ENCODE measurements around the gene QKI. TPM values are rescaled to one million over a fixed set of nuclear protein-coding genes. Genes with fewer than 3 reads are reported as not detected.

The QKI gene
- total RNA-seq, 1 experiment from 2014 or later = 59.4 TPM

DNA sequence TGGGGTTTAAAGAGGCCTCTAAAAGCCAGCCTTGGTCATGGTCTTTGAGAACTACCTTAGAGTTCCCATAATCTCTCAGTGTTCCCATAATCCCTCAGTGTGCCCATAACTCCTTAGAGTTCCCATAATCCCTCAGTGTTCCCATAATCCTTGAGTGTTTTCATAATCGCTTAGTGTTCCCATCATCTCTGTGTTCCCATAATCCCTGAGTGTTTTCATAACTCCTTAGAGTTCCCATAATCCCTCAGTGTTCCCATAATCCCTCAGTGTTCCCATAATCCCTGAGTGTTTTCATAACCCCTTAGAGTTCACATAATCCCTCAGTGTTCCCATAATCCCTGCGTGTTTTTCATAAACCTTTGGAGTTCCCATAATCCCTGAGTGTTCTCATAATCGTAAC lies 199.2 kb downstream of the QKI start:
- DNase-seq (ENCODE audit: low spot score) = no peak

DNA sequence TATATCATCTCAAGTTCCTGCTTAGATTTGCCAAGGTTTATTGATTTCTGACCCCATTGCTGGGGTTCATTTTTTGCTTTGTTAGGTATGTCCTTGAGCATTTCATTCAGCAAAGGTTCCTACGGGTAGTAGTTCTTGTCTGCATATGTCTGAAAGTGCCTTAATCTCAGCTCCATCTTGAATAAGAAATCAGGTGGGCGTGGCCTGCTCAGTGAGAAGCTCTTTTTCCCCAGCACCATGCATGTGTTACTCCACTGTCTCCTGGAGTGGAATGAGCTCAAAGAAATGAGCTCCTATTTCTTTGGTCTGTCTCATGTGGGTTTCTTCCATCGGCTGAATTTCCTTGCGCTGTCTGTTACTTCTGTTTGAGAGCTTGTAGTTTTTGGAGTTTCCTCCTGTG lies 201.9 kb downstream of the QKI start:
- DNase-seq (ENCODE audit: low spot score) = no peak

DNA sequence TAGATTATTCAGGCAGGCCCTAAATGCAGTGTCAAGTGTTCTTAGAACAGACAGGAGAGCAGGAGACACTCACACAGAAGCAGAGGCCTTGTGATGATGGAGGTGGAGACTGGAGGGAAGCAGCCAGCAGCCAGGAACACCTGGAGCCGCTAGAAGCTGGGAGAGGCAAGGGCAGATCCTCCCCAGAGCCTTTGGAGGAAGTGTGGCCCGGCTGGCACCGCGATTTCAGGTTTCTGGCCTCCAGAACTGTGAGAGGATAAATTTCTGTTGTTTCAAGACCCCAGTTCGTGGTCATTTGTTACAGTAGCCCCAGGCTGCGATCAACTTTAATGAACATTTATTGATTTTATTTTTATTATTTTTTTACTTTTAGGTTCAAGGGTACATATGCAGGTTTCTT lies 203.0 kb downstream of the QKI start:
- no peak for DNase-seq (ENCODE audit: low spot score)

DNA sequence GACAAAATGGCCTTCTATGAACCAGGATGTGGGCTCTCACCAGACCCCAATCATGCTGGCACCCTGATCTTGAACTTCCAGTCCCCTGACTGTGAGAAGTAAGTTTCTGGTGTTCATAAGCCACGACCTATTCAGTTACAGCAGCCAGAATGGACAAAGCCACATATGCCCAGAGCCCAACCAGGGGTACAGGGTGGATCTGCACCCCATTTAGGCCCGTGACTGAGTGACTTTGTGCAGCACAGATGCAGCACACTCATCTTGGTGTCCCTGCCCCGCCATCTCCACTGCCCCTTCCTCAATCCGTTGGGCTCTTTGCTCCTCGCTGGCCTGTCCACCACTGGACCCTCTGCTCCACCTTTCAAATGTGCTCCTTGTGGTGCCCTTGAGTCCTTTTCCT lies 205.6 kb downstream of the QKI start:
- DNase-seq (ENCODE audit: low spot score) = no peak

GRCh38 chr6:163620670-163621330 lies 206.3 kb downstream of the QKI start:
- DNase-seq (ENCODE audit: low spot score) = no peak

DNA sequence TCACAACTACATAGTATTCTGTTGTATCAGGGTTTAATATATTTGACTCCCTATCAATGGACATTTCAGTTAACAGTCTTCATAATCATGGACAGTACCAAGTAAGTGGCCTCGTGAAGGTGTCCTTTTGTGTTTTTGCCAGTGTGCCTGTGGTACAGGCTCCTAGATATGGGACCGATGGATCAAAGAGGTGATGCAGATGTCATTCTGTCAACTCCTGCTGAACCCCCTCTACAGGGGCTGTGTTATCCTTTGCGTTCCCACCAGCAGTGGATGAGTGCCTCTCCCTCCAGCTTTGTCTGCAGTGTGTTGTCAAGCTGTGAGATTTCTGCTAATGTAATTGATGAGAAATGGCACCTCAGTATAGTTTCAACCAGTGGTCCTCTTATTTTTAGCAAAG lies 210.7 kb downstream of the QKI start:
- DNase-seq (ENCODE audit: low spot score) = no peak

DNA sequence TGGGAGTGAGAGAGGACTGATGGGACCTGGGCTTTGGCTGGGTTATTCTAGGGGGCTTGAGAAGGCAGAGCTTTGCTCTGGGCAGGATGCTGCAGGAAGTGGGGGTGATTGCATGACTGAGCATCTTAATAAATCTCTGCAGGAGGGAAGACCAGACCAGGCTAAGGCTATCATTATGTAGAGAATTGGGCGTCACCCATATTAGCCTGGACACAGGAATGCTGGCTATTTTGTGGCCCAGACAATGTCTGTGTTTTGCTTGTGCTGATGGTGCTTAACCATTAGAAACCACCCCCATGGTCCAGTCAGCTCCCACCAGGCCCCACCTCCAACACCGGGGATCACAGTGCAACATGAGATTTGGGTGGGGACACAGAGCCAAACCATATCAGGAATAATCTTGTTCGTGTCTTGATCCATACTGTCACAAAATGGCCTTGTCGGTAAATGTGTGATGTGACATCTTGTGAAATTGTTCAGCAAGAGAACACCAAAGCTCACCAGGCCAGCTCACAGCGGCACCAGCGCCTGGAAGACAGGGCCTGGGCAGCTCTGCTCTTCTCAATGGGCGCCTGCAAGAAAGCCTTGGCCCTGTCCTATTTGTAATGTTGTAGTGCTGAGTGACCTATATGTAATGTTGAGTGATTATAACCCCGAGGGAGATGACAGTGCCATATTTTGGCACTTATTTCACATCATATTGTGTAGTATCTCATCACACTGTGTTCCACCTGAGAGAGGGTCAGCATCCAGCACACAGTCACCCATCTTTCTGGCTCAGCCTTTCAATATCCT lies 211.8 kb downstream of the QKI start:
- no peak for DNase-seq (ENCODE audit: low spot score)

GRCh38 chr6:163627274-163628062 lies 212.9 kb downstream of the QKI start:
- no peak for DNase-seq (ENCODE audit: low spot score)

Measured in H4 (cell line).